IPS-15b (cell line): ENCODE measurements around the gene PBRM1.

Experiments used
- H3K27me3 ChIP-seq: one replicate; pipeline ENCODE4 v1.6.1; 2013; ENCODE audit warnings: low read length; ENCODE audit not compliant: control insufficient read depth, insufficient read depth
- H3K36me3 ChIP-seq: one replicate; pipeline ENCODE4 v1.6.1; 2013; ENCODE audit warnings: low read length; ENCODE audit not compliant: control insufficient read depth, insufficient read depth
- H3K4me1 ChIP-seq: one replicate; pipeline ENCODE4 v1.6.1; 2013; ENCODE audit warnings: mild to moderate bottlenecking, low read length; ENCODE audit not compliant: control insufficient read depth, insufficient read depth
- H3K4me3 ChIP-seq: one replicate; pipeline ENCODE4 v1.5.1; 2013; ENCODE audit warnings: low read depth, low read length
- H3K9ac ChIP-seq: one replicate; pipeline ENCODE4 v1.6.1; 2013; ENCODE audit warnings: low read depth, mild to moderate bottlenecking, low read length
- H3K9me3 ChIP-seq: one replicate; pipeline ENCODE4 v1.6.1; 2013; ENCODE audit warnings: mild to moderate bottlenecking, low read length; ENCODE audit not compliant: control insufficient read depth, insufficient read depth

PBRM1 gene

DNA sequence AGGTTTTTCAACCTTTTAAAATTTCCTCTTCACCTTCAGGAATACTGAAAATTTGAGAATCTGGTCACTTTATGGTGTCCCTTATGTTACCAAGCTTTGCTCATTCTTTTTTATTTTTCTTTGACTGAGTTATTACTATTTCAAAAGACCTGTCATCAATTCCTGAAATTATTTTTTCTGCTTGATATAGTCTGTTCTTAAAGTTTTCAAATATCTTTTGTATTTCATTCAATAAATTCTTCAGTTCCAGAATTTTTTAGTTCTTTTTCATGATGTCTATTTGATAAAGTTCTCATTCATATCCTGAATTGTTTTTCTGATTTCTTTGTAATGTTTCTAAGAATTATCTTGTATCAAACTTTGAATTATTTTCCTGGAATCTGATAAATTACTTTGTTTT lies 85.5 kb downstream of the PBRM1 start:
- no peaks in the 10 kb centered on the region for H3K27me3 ChIP-seq
- no peaks in the 10 kb centered on the region for H3K4me1 ChIP-seq
- H3K4me3 ChIP-seq: no peak overlapping the region
- peaks cover 7% of the 10 kb centered on the region for H3K36me3 ChIP-seq
- H3K9me3 ChIP-seq: no peaks in the 10 kb centered on the region
- H3K9ac ChIP-seq: no peak overlapping the region

- H3K4me3 ChIP-seq: no peak overlapping the region
- peaks cover 6% of the 10 kb centered on the region for H3K36me3 ChIP-seq
- H3K4me1 ChIP-seq: no peaks in the 10 kb centered on the region
- H3K9me3 ChIP-seq: no peaks in the 10 kb centered on the region
- no peak overlapping the region for H3K9ac ChIP-seq
- H3K27me3 ChIP-seq: no peaks in the 10 kb centered on the region
Observed at GRCh38 chr3:52596658-52597265, 89.0 kb downstream of the PBRM1 start.

DNA sequence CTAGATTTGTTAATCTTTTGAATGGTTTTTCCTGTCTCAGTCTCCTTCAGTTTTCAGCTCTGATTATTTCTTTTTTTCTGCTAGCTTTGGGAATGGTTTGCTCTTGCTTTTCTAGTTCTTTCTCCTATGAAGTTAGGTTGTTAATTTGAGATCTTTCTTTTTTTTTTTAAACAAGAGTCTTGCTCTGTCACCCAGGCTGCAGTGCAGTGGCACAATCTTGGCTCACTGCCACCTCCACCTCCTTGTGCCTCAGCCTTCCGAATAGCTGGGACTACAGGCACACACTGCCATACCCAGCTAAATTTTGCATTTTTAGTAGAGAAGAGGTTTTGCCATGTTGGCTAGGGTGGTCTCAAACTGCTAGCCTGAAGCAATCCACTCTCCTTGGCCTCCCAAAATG lies 92.6 kb downstream of the PBRM1 start:
- Histone ChIP-seq H3K9ac (no peak overlapping the region), H3K27me3 (no peaks in the 10 kb centered on the region), H3K4me3 (no peak overlapping the region), H3K36me3 (peaks cover 3% of the 10 kb centered on the region), H3K4me1 (no peaks in the 10 kb centered on the region), H3K9me3 (no peaks in the 10 kb centered on the region)

- H3K36me3 ChIP-seq: peaks cover 4% of the 10 kb centered on the region
Observed at GRCh38 chr3:52574056-52574965, 111.4 kb downstream of the PBRM1 start.

GRCh38 chr3:52572221-52572620 lies 113.5 kb downstream of the PBRM1 start:
- no peaks in the 10 kb centered on the region for H3K9me3 ChIP-seq
- H3K4me3 ChIP-seq: no peak overlapping the region
- peaks cover 4% of the 10 kb centered on the region for H3K36me3 ChIP-seq
- no peaks in the 10 kb centered on the region for H3K4me1 ChIP-seq
- H3K9ac ChIP-seq: no peak overlapping the region
- no peaks in the 10 kb centered on the region for H3K27me3 ChIP-seq

More at GRCh38 chr3:52574056-52574965, 111.4 kb downstream of the PBRM1 start:
- no peaks in the 10 kb centered on the region for H3K27me3 ChIP-seq
- no peaks in the 10 kb centered on the region for H3K4me1 ChIP-seq
- H3K9ac ChIP-seq: no peak overlapping the region
- H3K4me3 ChIP-seq: no peak overlapping the region
- no peaks in the 10 kb centered on the region for H3K9me3 ChIP-seq

GRCh38 chr3:52570076-52570475 lies 115.6 kb downstream of the PBRM1 start:
- Histone ChIP-seq H3K36me3 (peaks cover 4% of the 10 kb centered on the region), H3K9me3 (no peaks in the 10 kb centered on the region), H3K4me1 (no peaks in the 10 kb centered on the region), H3K27me3 (no peaks in the 10 kb centered on the region), H3K9ac (no peak overlapping the region), H3K4me3 (no peak overlapping the region)

DNA sequence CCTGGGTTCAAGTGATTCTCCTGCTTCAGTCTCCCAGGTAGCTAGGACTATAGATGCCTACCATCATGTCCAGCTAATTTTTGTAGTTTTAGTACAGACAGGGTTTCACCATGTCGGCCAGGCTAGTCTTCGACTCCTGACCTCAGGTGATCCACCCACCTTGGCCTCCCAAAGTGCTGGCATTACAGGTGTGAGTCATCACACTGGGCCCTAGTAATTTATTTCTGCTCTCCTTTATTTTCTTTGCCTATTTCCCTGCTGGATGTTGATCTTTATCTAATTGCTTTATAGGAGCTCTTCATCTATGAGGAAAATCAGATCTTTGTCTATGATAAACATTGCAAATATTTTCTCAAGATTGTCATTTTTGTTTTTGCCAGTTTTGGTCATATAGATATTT lies 117.6 kb downstream of the PBRM1 start:
- no peak overlapping the region for H3K4me3 ChIP-seq
- no peak overlapping the region for H3K9ac ChIP-seq
- peaks cover 2% of the 10 kb centered on the region for H3K36me3 ChIP-seq
- no peaks in the 10 kb centered on the region for H3K27me3 ChIP-seq
- H3K9me3 ChIP-seq: no peaks in the 10 kb centered on the region
- H3K4me1 ChIP-seq: no peaks in the 10 kb centered on the region

DNA sequence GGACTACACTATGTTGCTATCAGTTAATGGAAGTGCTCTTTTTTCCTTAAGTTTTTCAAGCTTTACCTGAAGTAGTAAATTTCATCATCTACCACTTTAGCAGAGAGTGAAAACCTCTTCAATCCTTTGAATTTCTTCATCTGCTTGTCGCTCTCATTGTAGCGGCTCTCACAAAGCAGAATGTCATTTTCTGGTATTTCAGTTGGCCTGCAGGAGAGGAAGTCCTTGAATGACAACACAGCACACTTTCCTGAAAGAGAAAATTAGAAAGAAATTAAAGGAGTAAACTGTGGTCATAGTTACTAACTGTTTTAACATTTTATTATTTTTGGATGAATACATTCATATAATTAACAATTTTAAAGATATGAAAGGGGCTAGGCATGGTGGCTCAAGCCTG lies 121.7 kb downstream of the PBRM1 start:
- Histone ChIP-seq H3K36me3 (peaks cover 11% of the 10 kb centered on the region), H3K4me1 (no peaks in the 10 kb centered on the region), H3K9me3 (no peaks in the 10 kb centered on the region), H3K4me3 (no peak overlapping the region), H3K9ac (no peak overlapping the region), H3K27me3 (no peaks in the 10 kb centered on the region)

- Histone ChIP-seq H3K9ac (no peak overlapping the region), H3K4me3 (no peak overlapping the region), H3K27me3 (no peaks in the 10 kb centered on the region), H3K9me3 (no peaks in the 10 kb centered on the region), H3K4me1 (no peaks in the 10 kb centered on the region), H3K36me3 (peaks cover 11% of the 10 kb centered on the region)
Observed at GRCh38 chr3:52561028-52561747, 124.5 kb downstream of the PBRM1 start.

GRCh38 chr3:52558436-52558835 lies 127.3 kb downstream of the PBRM1 start:
- no peaks in the 10 kb centered on the region for H3K27me3 ChIP-seq
- H3K36me3 ChIP-seq: peaks cover 11% of the 10 kb centered on the region
- no peak overlapping the region for H3K4me3 ChIP-seq

DNA sequence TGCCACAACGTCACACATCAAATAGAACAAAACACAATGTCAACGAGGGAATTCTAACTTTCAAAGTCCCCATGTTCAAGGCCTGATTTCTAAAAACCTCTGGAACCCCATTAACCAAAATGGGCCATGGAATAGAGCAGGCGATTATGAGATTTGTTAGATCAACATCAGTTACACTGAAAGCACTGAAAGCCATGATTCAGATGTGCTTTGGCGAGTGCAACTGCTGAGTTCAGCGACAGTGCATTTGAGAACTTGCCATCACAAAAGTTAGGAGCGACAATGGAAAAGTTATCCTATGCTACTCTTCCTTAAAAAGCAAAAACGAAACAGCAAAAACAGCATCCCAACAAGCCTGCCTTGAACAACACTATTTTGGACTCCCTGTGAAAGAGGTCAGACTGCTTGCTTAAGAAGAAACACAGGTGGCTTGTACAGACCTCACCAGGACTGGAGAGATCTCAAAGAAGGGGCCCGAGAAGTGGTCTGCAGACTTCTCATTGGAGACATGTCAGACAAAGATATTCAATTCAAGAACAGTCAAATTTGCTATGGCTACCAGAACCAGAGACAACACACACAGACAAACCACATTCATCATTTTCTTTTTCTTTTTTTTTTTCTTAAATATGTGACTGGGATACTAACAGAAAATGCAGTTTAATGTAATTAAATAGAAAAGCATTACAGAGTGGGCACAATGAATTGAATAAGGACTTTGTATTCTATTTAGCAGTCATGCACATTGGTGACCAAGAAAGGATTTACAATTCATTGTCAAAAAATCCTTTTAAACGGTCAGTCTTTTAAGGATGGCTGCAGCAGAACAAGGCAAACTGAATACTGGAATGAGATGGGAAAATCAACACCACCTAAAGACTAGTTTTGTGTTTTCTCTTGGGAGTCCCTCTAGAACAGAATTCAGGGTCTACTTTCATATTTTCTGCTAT lies 128.4 kb downstream of the PBRM1 start:
- H3K9me3 ChIP-seq: no peaks in the 10 kb centered on the region
- no peak overlapping the region for H3K4me3 ChIP-seq
- H3K9ac ChIP-seq: no peak overlapping the region
- no peaks in the 10 kb centered on the region for H3K4me1 ChIP-seq
- peaks cover 3% of the 10 kb centered on the region for H3K36me3 ChIP-seq
- no peaks in the 10 kb centered on the region for H3K27me3 ChIP-seq

More at GRCh38 chr3:52558436-52558835, 127.3 kb downstream of the PBRM1 start:
- H3K9me3 ChIP-seq: no peaks in the 10 kb centered on the region
- H3K9ac ChIP-seq: no peak overlapping the region
- no peaks in the 10 kb centered on the region for H3K4me1 ChIP-seq
